NCI-H2227 (cell line): Measurements from ENCODE around the gene BCL7A.
"Not testable (repeated sequence)": the region's sequence is repeated elsewhere in the genome, so short reads cannot be mapped to it uniquely, and the experiment has no call there.

Experiments used
- DNase-seq: peaks from one replicate; lab custom pipeline; 2025; ENCODE audit not compliant: unreplicated experiment; lab: John Stamatoyannopoulos, UW

Gene BCL7A

DNA sequence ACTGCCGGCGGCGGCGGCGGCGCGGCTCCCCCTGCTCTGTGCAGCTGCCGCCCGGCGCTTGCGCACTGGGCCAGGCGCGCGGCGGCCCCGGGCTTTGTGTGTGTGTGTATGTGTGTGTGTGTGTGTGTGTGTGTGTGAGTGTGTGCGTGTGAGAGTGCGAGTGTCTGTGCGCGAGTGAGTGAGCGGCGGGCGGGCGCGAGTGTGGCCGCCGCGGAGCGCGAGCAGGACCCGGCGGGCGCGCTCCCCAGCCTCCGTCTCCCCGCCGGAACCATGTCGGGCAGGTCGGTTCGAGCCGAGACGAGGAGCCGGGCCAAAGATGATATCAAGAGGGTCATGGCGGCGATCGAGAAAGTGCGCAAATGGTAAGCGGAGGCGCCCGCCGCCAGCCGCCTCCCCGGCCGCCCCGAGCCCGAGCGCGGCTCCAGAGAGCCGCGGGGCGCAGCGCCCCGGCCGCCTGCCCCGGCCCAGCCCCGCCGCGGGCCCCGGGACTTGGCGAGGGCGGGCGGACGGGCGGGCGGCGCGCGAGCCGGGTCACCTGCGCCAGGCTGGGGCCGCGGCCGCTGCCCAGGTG lies at the start of gene BCL7A:
Gene BCL7A (plus strand): TSS at position 63 of the 571 bp plus-strand sequence. CDS start 208 bp downstream, at position 271.
- peak; percentile 87 for DNase-seq

DNA sequence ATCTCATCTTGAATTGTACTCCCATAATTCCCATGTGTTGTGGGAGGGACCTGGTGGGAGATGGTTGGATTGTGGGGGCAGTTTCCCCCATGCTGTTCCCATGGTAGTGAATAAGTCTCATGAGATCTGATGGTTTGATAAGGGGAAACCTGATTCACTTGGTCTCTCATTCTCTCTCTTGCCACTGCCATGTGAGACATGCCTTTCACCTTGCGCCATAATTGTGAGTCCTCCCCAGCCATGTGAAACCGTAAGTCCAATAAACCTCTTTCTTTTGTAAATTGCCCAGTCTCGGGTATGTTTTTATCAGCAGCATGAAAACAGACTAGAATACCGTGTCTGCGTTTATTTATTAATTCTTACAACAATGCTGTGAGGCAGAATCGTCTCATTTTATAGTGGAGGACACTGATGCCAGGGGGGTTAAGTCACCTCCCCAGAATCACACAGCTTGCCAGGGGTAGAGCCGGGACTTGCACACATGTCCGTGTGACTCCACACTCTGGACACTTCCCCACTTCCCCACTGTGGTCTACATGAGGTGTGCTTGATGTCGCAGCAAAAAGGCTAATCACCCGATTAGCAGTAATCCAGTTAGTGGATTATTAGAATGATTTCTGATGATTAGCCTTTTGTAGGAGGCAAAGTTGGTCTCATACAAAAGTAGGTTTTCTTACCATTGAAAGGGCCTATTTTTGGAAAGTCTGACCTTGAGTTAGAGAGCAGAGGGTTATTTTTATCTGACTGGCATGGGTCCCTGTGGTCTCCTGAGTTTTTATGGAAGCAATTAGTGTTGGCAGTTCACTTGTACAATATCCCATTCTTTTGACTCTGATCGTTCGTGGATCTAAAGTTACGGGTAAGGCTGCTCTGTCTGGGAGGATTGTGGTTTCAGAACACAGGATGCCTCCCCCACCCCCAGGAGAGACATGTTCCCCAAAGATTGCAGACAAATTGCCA lies 47.4 kb upstream of the BCL7A start:
- no peak for DNase-seq

DNA sequence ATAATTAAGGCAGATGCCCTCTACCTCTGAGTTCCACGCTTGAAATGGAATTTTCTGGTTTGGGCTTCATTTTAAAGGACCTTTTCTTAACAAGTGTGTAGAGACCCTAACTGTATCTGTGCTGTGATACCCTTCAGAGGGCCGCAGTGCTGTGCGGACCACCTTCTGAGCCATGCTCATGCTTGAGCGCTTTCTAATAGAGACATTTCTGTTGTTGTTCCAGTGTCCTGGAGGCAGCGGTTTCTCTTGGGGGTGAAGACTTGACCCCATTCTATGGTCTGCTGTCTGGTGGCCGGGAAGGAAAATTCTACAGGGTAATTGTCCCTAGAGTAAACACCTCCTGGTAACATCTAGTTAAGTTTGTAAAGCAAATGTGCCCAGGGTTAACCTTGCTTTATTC lies 46.7 kb upstream of the BCL7A start:
- peak; percentile 31 for DNase-seq

DNA sequence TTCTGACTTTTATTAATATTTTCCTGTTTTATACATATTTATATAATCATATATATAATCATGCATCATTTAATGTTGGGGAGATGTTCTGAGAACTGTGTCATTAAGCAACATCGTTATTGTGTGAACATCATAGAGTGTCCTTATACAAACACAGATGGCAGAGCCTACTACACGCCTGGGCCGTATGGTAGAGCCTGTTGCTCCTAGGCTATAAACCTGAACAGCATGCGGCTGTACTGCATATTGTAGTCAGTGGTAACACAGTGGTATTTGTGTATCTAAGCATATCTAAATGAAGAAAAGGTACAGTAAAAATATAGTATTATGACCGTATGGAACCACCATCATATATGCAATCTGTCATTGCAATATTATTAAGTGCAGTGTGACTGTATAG lies 44.7 kb upstream of the BCL7A start:
- DNase-seq, result no peak

DNA sequence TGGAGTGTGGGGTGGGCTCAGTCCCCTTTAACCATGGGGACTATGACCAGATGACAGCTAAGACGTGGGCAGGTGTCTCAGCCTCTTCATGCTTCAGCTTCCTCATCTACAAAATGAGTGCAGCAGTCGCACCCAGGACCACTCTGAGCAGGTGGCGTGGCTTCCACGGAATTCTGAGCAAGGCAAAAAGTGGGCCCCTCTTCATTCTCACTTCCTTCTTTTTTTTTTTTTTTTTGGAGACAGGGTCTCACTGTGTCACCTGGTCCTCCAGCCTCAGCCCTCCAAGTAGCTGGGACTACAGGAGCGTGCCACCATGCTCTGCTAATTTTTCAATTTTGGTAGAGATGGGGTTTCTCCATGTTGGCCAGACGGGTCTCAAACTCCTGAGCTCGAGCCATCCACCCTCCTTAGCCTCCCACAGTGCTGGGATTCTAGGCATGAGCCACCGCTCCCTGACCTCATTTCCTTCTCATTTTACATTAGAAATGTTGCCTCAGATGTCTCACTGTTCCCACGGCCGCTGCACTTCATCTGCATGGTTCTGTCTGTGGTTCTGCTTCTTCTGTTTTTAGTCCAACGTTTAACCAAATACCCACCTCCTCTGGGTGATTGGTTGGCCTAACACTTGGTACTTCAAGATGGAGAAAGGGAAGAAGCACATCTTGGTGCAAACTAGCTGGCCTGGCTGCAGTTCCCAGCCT lies 41.3 kb upstream of the BCL7A start:
- no peak for DNase-seq

DNA sequence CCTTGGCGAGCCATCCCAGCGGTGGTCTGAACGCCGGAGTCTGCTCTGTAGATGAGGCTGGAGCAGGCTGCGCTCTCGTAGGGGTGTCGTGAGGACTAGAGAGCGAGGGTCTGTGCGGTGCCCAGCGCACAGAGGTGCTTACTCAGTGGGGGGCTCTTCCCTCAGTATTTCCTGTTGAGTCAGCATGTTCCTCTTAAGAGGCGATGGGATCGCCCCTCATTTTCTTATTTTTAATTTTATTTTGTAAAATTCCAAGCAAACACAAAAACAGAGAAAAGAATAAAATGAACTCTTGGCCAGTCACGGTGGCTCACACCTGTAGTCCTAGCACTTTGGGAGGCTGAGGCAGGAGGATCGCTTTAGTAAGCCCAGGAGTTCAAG lies 40.8 kb upstream of the BCL7A start:
- no peak for DNase-seq

DNA sequence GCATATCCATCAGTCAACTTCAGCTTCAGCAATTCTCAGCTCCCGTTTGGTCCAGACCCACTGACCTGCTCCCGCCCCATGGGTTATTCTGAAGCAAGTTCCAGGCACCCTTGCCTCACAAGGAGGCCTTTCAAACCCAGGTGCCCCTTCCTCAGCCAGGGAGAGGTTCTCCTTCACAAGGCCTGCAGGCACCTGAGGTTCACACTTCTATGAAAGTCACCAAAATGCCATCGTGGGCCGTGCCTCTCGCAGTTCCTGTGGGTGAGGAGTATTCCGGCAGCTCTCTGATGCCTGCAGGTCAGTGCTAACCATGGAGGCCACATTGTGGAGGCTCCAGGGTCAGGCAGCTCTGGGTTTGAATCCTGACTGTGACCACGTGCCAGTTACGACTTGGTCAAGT lies 40.2 kb upstream of the BCL7A start:
- no peak for DNase-seq

DNA sequence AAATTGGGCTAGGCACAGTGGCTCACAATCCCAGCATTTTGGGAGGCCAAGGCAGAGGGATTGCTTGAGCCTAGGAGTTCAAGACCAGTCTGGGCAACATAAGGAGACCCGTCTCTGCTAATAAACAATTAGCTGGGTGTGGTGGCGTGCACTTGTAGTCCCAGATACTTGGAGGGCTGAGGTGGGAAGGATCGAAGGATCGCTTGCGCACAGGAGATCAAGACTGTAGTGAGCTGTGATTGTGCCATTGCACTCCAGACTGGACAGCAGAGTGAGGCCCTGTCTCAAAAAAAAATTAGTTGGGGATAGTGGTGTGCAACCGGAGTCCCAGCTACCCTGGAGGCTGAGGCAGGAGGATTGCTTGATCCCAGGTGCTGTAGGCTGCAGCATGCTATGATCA lies 38.7 kb upstream of the BCL7A start:
- no peak for DNase-seq

DNA sequence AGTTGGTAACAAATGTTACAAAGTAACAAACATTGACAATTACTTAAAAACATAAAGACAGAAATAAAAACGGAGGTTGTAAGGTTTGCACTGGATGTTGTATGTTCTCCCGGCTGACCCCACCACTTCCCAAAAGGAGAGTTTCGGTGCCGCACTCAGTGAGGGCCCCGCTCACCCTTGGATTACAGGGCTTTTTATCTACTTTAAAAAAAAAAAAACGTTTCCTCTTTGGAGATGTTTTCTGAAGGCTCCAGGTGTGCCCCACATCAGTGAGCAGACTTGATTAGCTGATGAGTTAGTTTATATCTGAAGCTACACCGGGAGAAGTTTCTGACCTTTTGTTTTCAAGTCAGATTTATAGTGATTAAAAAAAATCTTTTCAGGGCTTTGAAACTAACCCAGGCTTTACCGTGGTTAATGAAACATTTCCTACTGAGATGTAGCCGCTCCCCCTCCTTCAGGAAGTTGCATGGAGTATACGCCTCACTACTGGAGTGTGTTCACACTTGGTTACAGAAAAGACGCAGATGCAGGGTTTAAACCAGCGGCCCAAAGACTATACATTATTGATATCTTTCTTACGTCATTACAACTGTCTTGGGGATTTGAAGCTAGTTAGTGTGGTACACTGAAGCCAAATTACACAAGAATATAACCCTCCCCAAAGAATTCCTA lies 38.0 kb upstream of the BCL7A start:
- DNase-seq, result no peak

DNA sequence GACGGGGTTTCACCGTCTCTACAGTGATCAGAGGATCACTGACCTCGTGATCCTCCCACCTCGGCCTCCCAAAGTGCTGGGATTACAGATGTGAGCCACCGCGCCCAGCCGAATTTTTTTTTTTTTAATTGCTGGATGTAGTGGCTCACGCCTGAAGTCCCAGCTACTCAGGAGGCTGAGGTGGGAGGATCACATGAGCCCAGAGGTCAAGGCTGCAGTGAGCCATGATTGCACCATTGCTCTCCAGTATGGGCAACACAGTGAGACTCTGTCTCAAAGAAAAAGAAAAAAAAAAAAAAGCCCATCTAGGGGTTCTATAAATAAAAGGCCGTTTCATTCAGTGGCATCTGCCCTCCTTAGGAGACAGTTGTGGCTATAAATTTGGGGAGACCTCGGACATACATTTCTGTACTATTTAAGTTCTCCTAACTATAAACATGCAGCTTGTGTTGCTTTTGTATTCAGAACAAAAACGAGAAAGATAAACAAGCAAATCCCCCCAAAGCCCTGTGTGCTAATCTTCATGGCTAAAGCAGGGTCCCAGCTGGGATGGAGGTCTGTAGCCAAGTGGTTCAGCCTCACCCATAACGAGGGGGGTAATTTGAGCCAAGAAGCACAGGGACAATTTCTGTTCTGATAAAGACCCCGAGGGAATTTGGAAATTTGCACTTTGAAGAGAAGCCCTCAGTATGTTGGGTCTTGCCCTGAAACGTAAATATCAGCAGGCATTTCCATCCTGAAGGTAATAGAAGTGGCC lies 35.0 kb upstream of the BCL7A start:
- no peak for DNase-seq

DNA sequence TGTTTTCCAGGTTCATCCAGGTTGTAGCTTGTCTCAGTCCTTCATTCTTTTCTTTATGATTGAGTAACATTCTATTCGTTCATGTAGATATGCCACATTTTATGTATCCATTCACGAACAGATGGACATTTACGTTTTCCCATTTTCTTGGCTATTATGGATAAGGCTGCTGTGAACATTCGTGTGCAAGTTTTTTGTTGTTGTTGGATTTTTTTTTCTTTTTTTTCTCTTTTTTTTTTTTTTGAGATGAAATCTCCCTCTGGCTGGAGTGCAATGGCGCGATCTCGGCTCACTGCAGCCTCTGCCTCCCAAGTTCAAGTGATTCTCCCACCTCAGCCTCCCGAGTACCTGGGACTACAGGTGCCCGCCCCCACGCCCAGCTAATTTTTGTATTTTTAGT lies 33.2 kb upstream of the BCL7A start:
- DNase-seq, result not testable (repeated sequence)

DNA sequence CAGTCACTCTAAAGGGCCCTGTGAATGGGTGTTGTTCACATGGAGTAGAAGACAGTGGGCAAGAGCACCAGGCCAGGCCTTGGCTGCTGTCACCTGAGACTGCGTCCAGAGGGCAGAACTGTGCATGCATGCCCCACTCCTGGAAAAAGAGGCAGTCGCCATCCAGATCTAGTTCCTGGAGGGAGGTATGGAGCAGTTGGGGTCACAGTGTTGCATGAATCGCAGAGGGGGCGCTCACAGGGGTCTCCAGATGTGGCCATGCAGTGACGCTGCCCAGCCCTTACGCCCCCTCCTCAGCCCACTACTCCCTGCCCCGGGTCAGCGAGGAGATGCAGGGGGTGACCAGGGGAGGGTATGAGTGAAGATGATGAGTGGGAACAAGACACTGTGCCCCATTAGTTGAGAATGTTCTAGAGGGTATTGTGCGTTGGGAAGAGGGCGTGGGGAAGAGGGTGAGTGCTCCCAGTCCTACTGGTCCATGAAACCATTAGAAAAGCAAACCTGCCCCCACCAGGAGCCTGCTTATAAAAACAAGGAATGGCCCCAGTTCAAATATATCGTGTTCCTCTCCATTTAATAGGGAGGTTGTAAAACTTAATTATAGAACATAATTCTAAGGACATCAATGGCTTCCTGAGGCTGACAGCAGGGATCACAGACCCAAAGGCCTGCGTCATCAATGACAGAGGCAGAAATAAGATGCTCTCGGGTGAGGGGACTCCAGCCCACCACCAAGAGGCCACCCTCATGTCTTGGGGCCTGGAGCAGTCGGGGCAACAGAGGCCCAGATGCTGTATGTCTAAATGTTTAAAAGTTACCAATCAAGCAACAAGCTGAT lies 32.2 kb upstream of the BCL7A start:
- DNase-seq, result no peak

DNA sequence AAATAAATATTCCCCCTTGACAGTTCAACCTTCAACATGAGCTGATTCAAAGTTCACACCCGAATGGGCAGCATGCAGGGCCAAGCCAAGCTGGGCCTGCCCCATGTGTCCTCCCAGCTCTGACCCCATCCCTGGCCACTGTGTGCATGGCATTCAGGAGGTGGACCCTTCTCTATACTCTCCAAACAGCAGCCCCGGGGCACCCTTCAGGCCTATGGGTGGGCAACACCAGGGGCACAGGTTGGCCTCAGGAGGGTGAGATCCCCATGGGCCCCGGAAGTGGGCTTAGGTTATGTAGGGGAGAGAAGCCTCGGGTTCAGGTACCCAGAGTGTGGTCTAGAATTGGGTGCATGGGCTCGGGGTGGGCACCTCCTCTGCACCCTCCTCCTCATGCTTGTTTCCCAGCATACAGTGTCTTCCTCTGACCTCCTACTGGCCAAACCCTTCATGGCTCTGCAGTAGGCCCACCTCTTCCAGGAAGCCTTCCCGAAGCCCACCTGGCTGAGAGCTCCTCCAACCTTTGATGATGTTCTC lies 31.5 kb upstream of the BCL7A start:
- DNase-seq, result no peak

DNA sequence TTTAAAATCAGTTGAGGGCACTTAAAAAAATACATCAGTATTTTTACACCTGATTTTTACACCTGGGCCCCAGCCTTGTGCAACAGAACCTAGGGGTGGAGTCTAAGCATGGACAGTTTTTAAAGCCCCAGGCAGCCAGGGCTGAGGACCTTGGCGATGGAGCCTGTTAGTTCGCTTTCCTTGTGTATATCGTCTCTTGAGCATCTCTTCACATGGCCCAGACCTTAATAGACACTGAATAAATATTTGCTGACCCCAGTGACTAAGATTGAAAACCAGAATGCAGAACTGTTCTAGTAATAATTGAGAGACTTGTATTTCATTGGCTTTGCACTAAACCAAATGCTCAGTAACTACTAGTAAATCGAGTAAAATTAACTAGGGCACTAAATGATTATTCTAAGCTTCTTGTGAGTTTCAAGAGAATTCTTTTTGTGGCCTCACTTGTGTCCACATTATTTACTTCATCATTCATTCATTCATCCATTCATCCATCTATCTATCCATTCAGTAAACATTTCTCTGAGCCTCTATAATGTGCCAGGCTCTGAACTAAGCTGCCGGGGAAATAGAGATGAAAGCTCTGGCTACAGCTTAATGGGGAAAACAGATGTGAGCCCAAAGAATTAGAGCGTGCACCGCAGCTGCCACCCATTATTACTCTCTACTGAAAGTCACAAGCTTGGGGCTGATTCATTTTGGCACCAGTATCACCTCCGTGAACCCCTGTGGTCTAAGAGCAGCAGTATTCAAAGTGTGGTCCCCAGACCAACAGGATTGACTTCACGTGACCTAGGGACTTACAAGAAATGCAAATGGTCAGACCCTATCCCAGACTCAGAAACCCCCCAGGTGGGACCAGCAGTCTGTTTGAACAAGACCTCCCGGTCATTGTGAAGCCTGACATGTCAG lies 30.7 kb upstream of the BCL7A start:
- DNase-seq, result no peak

DNA sequence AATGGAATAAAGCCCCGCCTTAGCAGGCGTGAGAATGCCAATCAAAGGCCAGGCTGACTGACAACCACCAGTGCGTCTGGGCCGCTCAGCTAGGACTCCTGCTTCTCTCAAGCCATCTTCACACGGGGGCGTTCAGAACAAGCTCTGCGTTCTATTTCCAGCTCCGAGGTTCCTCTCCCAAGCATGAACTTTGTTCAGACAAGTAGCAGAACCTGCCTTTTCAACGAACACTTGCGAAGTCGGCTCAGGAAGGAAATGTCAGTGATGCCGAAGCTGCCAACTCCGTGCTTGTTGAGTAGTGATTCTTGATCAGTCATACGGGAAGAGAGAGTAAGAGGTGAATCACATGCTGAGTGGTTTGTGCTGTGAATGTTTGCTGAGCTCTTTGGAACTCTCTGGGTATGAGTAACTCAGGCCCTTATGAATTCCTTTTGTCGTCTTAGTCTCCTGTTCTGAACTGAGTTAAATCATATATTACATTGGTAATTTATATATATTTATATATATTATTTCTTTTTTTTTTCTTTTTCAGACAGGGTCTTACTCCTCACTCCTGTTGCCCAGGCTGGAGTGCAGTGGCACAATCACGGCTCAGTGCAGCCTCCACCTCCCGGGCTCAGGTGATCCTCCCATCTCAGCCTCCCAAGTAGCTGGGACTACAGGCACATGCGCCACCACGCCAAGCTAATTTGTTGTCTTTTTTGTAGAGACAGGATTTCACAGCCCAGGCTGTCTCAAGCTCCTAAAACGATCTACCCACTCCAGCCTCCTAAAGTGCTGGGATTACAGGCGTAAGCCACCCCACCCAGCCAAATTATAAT lies 29.4 kb upstream of the BCL7A start:
- no peak for DNase-seq

DNA sequence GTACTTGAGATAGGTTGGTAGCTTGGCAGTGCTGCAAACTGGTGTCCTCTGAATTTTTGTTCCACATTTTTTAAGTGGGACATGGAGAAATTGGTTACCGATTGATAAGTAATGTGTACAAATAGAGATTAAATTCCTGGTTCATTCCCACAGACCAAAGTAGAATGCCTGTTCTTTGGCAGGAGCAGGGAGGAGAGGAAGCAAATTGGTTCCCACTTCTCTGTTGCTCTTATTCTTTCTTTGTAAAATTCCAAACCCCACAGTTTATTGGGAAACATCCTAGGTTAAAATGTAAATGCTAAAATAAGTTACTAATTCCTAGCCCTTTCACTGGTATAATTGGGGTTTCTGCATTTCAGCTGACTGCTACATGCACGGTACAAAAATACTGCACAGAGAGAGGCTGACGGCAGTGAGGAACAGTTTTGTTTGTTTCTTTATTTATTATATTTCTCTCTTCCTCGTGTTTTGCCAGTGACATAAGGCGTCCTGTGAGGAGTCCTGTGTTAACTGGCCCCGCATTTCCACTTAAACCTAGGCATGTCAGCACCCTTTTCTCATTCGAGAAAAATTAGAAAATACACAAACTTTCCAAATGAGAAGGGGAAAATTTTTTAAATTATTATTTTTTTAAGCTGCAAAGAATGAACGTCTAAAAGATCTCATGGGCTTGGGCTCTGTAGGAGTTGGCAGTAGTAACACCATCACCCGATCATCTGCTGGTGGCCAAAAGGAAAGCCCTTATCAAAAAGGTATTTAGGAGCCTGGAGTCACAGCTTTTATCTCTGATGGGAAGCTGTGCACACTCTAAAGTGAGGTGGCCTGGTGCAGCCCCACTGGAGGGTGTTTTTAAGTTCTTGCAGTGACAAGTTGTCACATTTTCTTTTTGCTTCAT lies 25.4 kb upstream of the BCL7A start:
- DNase-seq, result no peak
